H1 (cell line): ENCODE data around the gene CFLAR. TPM values are rescaled to one million over a fixed set of nuclear protein-coding genes. Genes with fewer than 3 reads are reported as not detected.
"Not testable (repeated sequence)": the region's sequence is repeated elsewhere in the genome, so short reads cannot be mapped to it uniquely, and the experiment has no call there.

Source experiments
- CTCF ChIA-PET: fragments of 300-600 bp; sonication (Branson Sonifier 250); formaldehyde crosslinking; loops from one replicate; lab custom pipeline; 2021; ENCODE audit not compliant: partially characterized antibody; lab: Charles Lee
- POLR2A ChIA-PET: fragments of 300-600 bp; sonication (Branson Sonifier 250); formaldehyde crosslinking; loops from one replicate; lab custom pipeline; 2021; ENCODE audit warnings: inconsistent platforms; ENCODE audit not compliant: partially characterized antibody; lab: Charles Lee
- DNase-seq, 2 experiments: peaks; one replicate each; pipeline versions ENCODE4 v3.0.0 to v3.0.0-alpha.2; 2010 to 2022; ENCODE audit warnings: low spot score in 2 of 2, low read depth in 1 of 2, mixed read lengths in 1 of 2
- FAIRE-seq: peaks from 2 replicates; lab custom pipeline; 2011; peaks lifted over from hg19 to GRCh38; lab: Jason Lieb, UNC
- H2AFZ ChIP-seq: 2 replicates; pipeline ENCODE4 v1.8.1; 2012; ENCODE audit warnings: low read length, inconsistent platforms
- H2AK5ac ChIP-seq: 2 replicates; pipeline ENCODE4 v1.6.1; 2013; ENCODE audit warnings: low read depth, low read length
- H2BK120ac ChIP-seq: replicated peaks from 2 replicates; pipeline ENCODE3; 2013; ENCODE audit warnings: low read depth, low read length, inconsistent platforms
- H2BK12ac ChIP-seq: 2 replicates; pipeline ENCODE4 v1.6.1; 2013; ENCODE audit warnings: low read depth, low read length
- H2BK15ac ChIP-seq: 2 replicates; pipeline ENCODE4 v1.6.1; 2013; ENCODE audit warnings: low read length
- H2BK20ac ChIP-seq: 2 replicates; pipeline ENCODE4 v1.6.1; 2013; ENCODE audit warnings: low read length
- H2BK5ac ChIP-seq: 2 replicates; pipeline ENCODE4 v1.6.1; 2013; ENCODE audit warnings: low read depth, low read length
- H3K14ac ChIP-seq: 2 replicates; pipeline ENCODE4 v1.6.1; 2013; ENCODE audit warnings: inconsistent platforms; ENCODE audit not compliant: insufficient read length
- H3K18ac ChIP-seq: 2 replicates; pipeline ENCODE4 v1.6.1; 2013; ENCODE audit warnings: low read length; ENCODE audit errors: extremely low read depth
- H3K23ac ChIP-seq: 2 replicates; pipeline ENCODE4 v1.6.1; 2013; ENCODE audit warnings: inconsistent platforms; ENCODE audit not compliant: insufficient read length
- H3K23me2 ChIP-seq: 2 replicates; pipeline ENCODE4 v1.6.1; 2013; ENCODE audit warnings: low read depth, low read length
- H3K27ac ChIP-seq: 2 replicates; pipeline ENCODE4 v1.6.1; 2011; ENCODE audit warnings: low read depth, low read length, inconsistent platforms
- H3K27me3 ChIP-seq, 4 experiments: replicated peaks in 1 of 4; 1 replicate in 1 of 4; 2 replicates in 3 of 4; pipeline versions ENCODE4 v1.6.1 to v1.8.1; 2011 to 2013; ENCODE audit warnings: low read length in 3 of 4, mild to moderate bottlenecking in 3 of 4, inconsistent platforms in 2 of 4, mixed read lengths in 2 of 4, moderate library complexity in 1 of 4; ENCODE audit not compliant: control insufficient read depth in 3 of 4, insufficient read depth in 3 of 4; ENCODE audit errors: extremely low read depth in 1 of 4
- H3K36me3 ChIP-seq, 4 experiments: 2 replicates each; pipeline versions ENCODE4 v1.6.1 to v1.8.1; 2011 to 2013; ENCODE audit warnings: mild to moderate bottlenecking in 4 of 4, low read length in 3 of 4, moderate library complexity in 2 of 4, control low read depth in 1 of 4, inconsistent platforms in 1 of 4; ENCODE audit not compliant: insufficient read depth in 4 of 4, control insufficient read depth in 2 of 4
- H3K4ac ChIP-seq: replicated peaks from 2 replicates; pipeline ENCODE3; 2013; ENCODE audit warnings: low read length, low read depth, mixed read lengths, inconsistent platforms; ENCODE audit not compliant: insufficient read length
- H3K4me1 ChIP-seq, 4 experiments: replicated peaks in 1 of 4; 1 replicate in 1 of 4; 2 replicates in 3 of 4; pipeline versions ENCODE4 v1.6.1 to v1.8.1; 2011 to 2013; ENCODE audit warnings: low read length in 3 of 4, inconsistent platforms in 2 of 4, mixed read lengths in 1 of 4; ENCODE audit not compliant: insufficient read depth in 4 of 4, control insufficient read depth in 3 of 4
- H3K4me2 ChIP-seq, 2 experiments: 2 replicates each; pipeline versions ENCODE4 v1.6.1 to v1.8.1; 2011 to 2013; ENCODE audit warnings: low read depth in 2 of 2, low read length in 2 of 2, control low read depth in 1 of 2, inconsistent platforms in 1 of 2, mild to moderate bottlenecking in 1 of 2; ENCODE audit not compliant: insufficient read depth in 1 of 2
- H3K4me3 ChIP-seq, 4 experiments: fragments of 200-600, 300-600 bp in 1 of 4; sonication (generic), shearing (Covaris generic), sonication (Bioruptor Twin) in 1 of 4; 2 replicates each; pipeline versions ENCODE4 v1.5.1 to v1.8.1; 2011 to 2016; ENCODE audit warnings: low read length in 4 of 4, low read depth in 3 of 4, control low read depth in 2 of 4, inconsistent platforms in 2 of 4, mild to moderate bottlenecking in 2 of 4, mixed read lengths in 1 of 4, moderate library complexity in 1 of 4; ENCODE audit not compliant: insufficient read depth in 2 of 4; ENCODE audit errors: extremely low read depth in 1 of 4
- H3K56ac ChIP-seq: replicated peaks from 2 replicates; pipeline ENCODE3; 2013; ENCODE audit warnings: low read depth, mild to moderate bottlenecking, mixed read lengths, low read length, inconsistent platforms; ENCODE audit not compliant: insufficient read length
- H3K79me1 ChIP-seq: 2 replicates; pipeline ENCODE4 v1.6.1; 2013; ENCODE audit warnings: low read depth, low read length, control low read depth
- H3K79me2 ChIP-seq, 2 experiments: 2 replicates each; pipeline versions ENCODE4 v1.6.1 to v1.8.1; 2012 to 2013; ENCODE audit warnings: low read length in 2 of 2, mild to moderate bottlenecking in 2 of 2, inconsistent platforms in 1 of 2; ENCODE audit not compliant: insufficient read depth in 2 of 2, control insufficient read depth in 1 of 2
- H3K9ac ChIP-seq, 4 experiments: replicated peaks in 1 of 4; 1 replicate in 1 of 4; 2 replicates in 3 of 4; pipeline versions ENCODE4 v1.6.1 to v1.8.1; 2011 to 2013; ENCODE audit warnings: low read depth in 3 of 4, low read length in 3 of 4, control low read depth in 2 of 4, mild to moderate bottlenecking in 2 of 4, moderate library complexity in 2 of 4, inconsistent platforms in 1 of 4; ENCODE audit errors: extremely low read depth in 1 of 4
- H3K9me3 ChIP-seq, 2 experiments: 2 replicates each; pipeline versions ENCODE4 v1.6.1 to v1.8.1; 2012 to 2013; ENCODE audit warnings: mild to moderate bottlenecking in 2 of 2, moderate library complexity in 2 of 2, control low read depth in 1 of 2, inconsistent platforms in 1 of 2, low read depth in 1 of 2, low read length in 1 of 2, mixed read lengths in 1 of 2; ENCODE audit not compliant: insufficient read depth in 2 of 2
- H4K20me1 ChIP-seq, 2 experiments: replicated peaks in 1 of 2; 2 replicates each; pipeline versions ENCODE3 to v1.8.1; 2011 to 2013; ENCODE audit warnings: inconsistent platforms in 2 of 2, low read length in 2 of 2, mild to moderate bottlenecking in 1 of 2; ENCODE audit not compliant: insufficient read depth in 2 of 2, control insufficient read depth in 1 of 2
- H4K5ac ChIP-seq: 2 replicates; pipeline ENCODE4 v1.6.1; 2013; ENCODE audit warnings: low read length, low read depth, mixed read lengths, inconsistent platforms; ENCODE audit not compliant: insufficient read length
- H4K8ac ChIP-seq: 2 replicates; pipeline ENCODE4 v1.8.0; 2013; ENCODE audit warnings: mild to moderate bottlenecking, moderate library complexity, low read length, inconsistent platforms; ENCODE audit not compliant: insufficient read depth; ENCODE audit errors: extremely low read depth
- H4K91ac ChIP-seq: replicated peaks from 2 replicates; pipeline ENCODE3; 2013; ENCODE audit warnings: low read length, mixed read lengths, inconsistent platforms; ENCODE audit not compliant: insufficient read length
- WGBS, 2 experiments: shearing (Covaris generic) in 1 of 2; methylation state at CpG; one replicate each; pipeline versions ENCODE4 v1.1.6 to v1.1.7; 2013 to 2015; ENCODE audit warnings: low lambda C conversion rate in 2 of 2, mixed read lengths in 2 of 2, inconsistent platforms in 1 of 2, low coverage in 1 of 2, missing lambda C conversion rate in 1 of 2; ENCODE audit not compliant: insufficient replicate concordance in 2 of 2, insufficient coverage in 1 of 2, insufficient read length in 1 of 2; ENCODE audit errors: extremely low coverage in 1 of 2, missing lambda C conversion rate in 1 of 2; 5-methylcytosine and 5-hydroxymethylcytosine counted together
- polyA plus RNA-seq, 7 experiments: library from polyadenylated mRNA; depleted of rRNA in 3 of 7; stranded (reverse) in 5 of 7; unstranded in 2 of 7; fragments of >200 nt in 5 of 7; fragments of 200-250 nt in 2 of 7; gene quantifications; 1 replicate in 5 of 7; 2 replicates in 1 of 7; 4 replicates in 1 of 7; pipeline versions ENCODE4 v1.2.1 to v1.2.3, GENCODE V29; 2011 to 2013; ENCODE audit warnings: missing spikeins in 2 of 7, mixed read lengths in 2 of 7
- total RNA-seq: library from RNA; stranded (reverse); fragmentation: NEBNext Ultra II Directional; extraction: Animal tissue kit (Norgen Biotek cat#: 25700); gene quantifications from 2 replicates; pipeline ENCODE4 v1.2.1, GENCODE V29; 2021

CFLAR gene
- total and polyA plus RNA-seq, 2 of the 8 experiments (the other 6 are each of a cell fraction or from before 2014, with no cell fraction given) = 1.1 to 3.9 TPM

GRCh38 chr2:201117735-201118094 is 1.8 kb downstream of the CFLAR start:
- Histone ChIP-seq H2AFZ (0 out of 2 replicates have a peak overlapping the region, but pooled peaks have one; percentile 8), H3K4me3 (peak overlapping the region in 2 of 4 experiments; percentile 45 to 68; a peak in 3 of 8 replicates), H3K4me2 (peak overlapping the region; percentile 54 to 71; a peak in 3 of 4 replicates), H3K4me1 (peaks cover 4 to 11% (median 7%) of the 10 kb centered on the region in 4 experiments)
- H4K91ac ChIP-seq, H3K79me2 ChIP-seq, H3K18ac ChIP-seq, H3K79me1 ChIP-seq, DNase-seq, H2AK5ac ChIP-seq, H3K4ac ChIP-seq, H2BK20ac ChIP-seq, H3K27ac ChIP-seq, H3K23me2 ChIP-seq, H2BK15ac ChIP-seq, H3K27me3 ChIP-seq, H4K8ac ChIP-seq, H3K9me3 ChIP-seq, H3K9ac ChIP-seq, H2BK120ac ChIP-seq, FAIRE-seq, H3K14ac ChIP-seq, H2BK5ac ChIP-seq, H4K5ac ChIP-seq, H4K20me1 ChIP-seq, H3K23ac ChIP-seq, H3K36me3 ChIP-seq, H2BK12ac ChIP-seq, H3K56ac ChIP-seq: not testable (repeated sequence)
- CTCF ChIA-PET = interaction anchor here (0.8 to 2.8 kb wide), 13 partner anchors 9 to 154 kb away, joined by 3 to 21 read pairs (median 5); partner anchors contain the start of genes CASP10 and ORC2
- POLR2A ChIA-PET = interaction anchor here (0.7 to 3.7 kb wide), 7 partner anchors 9 to 253 kb away, joined by 3 to 16 read pairs (median 3); partner anchors contain the start of genes CLK1, NDUFB3 and ORC2
- 94% methylated on average over 13 of the region's 13 CpGs; no CpG with 5 or more reads in 1 of the 2 experiments for WGBS, 2 experiments
